DOHH2 (cell line): ENCODE measurements around the gene KCNJ6.

Experiments used
- H3F3A ChIP-seq: fragments of 200-600 bp; sonication (generic), shearing (Covaris generic); 2 replicates; pipeline ENCODE4 v1.6.0; 2016; ENCODE audit warnings: antibody characterized with exemption, mild to moderate bottlenecking; ENCODE audit not compliant: control insufficient read depth, insufficient read depth
- H3K27ac ChIP-seq: fragments of 200-600 bp; sonication (generic); 2 replicates; pipeline ENCODE4 v1.5.1; 2014; ENCODE audit warnings: low read depth, mild to moderate bottlenecking, low read length, moderate library complexity
- H3K27me3 ChIP-seq: fragments of 200-600 bp; sonication (generic); 2 replicates; pipeline ENCODE4 v1.6.1; 2014; ENCODE audit warnings: mild to moderate bottlenecking, low read length, mixed read lengths; ENCODE audit not compliant: control insufficient read depth
- H3K36me3 ChIP-seq: fragments of 200-600 bp; sonication (generic); 2 replicates; pipeline ENCODE4 v1.6.1; 2014; ENCODE audit warnings: mild to moderate bottlenecking, low read length, moderate library complexity, mixed read lengths; ENCODE audit not compliant: control insufficient read depth
- H3K4me1 ChIP-seq: fragments of 200-600 bp; sonication (generic); 2 replicates; pipeline ENCODE4 v1.6.1; 2014; ENCODE audit warnings: mild to moderate bottlenecking, low read length, mixed read lengths; ENCODE audit not compliant: control insufficient read depth
- H3K4me2 ChIP-seq: fragments of 200-600 bp; sonication (generic); 2 replicates; pipeline ENCODE4 v1.6.0; 2014; ENCODE audit warnings: mild to moderate bottlenecking, low read length, moderate library complexity
- H3K4me3 ChIP-seq: fragments of 200-600 bp; sonication (generic); 2 replicates; pipeline ENCODE4 v1.5.1; 2014; ENCODE audit warnings: mild to moderate bottlenecking, low read length, mixed read lengths
- H3K79me2 ChIP-seq: fragments of 200-600 bp; sonication (generic); 2 replicates; pipeline ENCODE4 v1.6.1; 2014; ENCODE audit warnings: mild to moderate bottlenecking, low read length, mixed read lengths; ENCODE audit not compliant: control insufficient read depth
- H3K9me2 ChIP-seq: fragments of 200-600 bp; sonication (generic); replicated peaks from 2 replicates; pipeline ENCODE4 v1.6.1; 2014; ENCODE audit warnings: mild to moderate bottlenecking, low read length, mixed read lengths; ENCODE audit not compliant: control insufficient read depth
- H3K9me3 ChIP-seq: fragments of 200-600 bp; sonication (generic); 2 replicates; pipeline ENCODE4 v1.6.1; 2014; ENCODE audit warnings: antibody characterized with exemption, low read length, mixed read lengths; ENCODE audit not compliant: control insufficient read depth, insufficient read depth
- H4K20me1 ChIP-seq: fragments of 200-600 bp; sonication (generic); 2 replicates; pipeline ENCODE4 v1.6.0; 2014; ENCODE audit warnings: low read depth, mild to moderate bottlenecking, antibody characterized with exemption, low read length, moderate library complexity; ENCODE audit not compliant: control insufficient read depth, insufficient read depth
- EZH2phosphoT487 ChIP-seq: fragments of 200-600 bp; sonication (generic); IDR thresholded peaks from 2 replicates; pipeline ENCODE4 v1.6.1; 2017; ENCODE audit warnings: borderline replicate concordance, mild to moderate bottlenecking, antibody characterized with exemption, low read length, moderate library complexity, mixed read lengths
- TF ChIP-seq, protein P1 (sequence below): fragments of 200-600 bp; sonication (generic); IDR thresholded peaks from one replicate; pipeline ENCODE4 v1.5.1; 2014; ENCODE audit warnings: antibody characterized with exemption, mild to moderate bottlenecking, low read depth, low read length; ENCODE audit not compliant: poor library complexity, severe bottlenecking

Gene KCNJ6

GRCh38 chr21:37765221-37765900, 150.9 kb downstream of the KCNJ6 start:
- Histone ChIP-seq H3K9me3 (no peaks in the 10 kb centered on the region), H4K20me1 (no peaks in the 10 kb centered on the region), H3K9me2 (no peaks in the 10 kb centered on the region), H3K4me1 (no peaks in the 10 kb centered on the region), H3F3A (no peaks in the 10 kb centered on the region), H3K27me3 (no peaks in the 10 kb centered on the region), H3K36me3 (no peaks in the 10 kb centered on the region), H3K4me2 (no peak overlapping the region), H3K4me3 (no peak overlapping the region), H3K79me2 (no peaks in the 10 kb centered on the region), H3K27ac (no peak overlapping the region)
- TF ChIP-seq, protein P1, sequence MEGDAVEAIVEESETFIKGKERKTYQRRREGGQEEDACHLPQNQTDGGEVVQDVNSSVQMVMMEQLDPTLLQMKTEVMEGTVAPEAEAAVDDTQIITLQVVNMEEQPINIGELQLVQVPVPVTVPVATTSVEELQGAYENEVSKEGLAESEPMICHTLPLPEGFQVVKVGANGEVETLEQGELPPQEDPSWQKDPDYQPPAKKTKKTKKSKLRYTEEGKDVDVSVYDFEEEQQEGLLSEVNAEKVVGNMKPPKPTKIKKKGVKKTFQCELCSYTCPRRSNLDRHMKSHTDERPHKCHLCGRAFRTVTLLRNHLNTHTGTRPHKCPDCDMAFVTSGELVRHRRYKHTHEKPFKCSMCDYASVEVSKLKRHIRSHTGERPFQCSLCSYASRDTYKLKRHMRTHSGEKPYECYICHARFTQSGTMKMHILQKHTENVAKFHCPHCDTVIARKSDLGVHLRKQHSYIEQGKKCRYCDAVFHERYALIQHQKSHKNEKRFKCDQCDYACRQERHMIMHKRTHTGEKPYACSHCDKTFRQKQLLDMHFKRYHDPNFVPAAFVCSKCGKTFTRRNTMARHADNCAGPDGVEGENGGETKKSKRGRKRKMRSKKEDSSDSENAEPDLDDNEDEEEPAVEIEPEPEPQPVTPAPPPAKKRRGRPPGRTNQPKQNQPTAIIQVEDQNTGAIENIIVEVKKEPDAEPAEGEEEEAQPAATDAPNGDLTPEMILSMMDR = no peak
- TF ChIP-seq EZH2phosphoT487 = no peak

DNA sequence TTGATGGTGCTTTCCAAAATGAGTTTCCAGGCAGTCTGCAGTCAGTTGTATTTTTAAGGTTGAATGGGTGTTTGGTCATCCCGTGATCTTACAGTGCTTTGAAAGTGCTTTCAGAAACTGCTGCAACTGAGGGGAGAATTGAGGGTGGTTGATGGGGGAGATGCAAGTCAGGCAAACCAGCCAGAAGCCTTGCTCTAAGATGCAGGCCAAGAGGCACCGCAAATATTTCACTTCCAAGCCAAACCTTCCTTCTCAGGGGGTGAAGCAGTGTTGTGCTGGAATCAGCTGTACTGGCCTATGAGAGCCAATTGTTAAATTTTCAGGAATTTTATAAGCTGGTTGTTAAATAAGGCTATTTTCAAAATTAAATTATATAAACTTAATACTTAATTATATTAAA, 151.6 kb downstream of the KCNJ6 start:
- H3K79me2 ChIP-seq = no peaks in the 10 kb centered on the region
- TF ChIP-seq, protein P1 = no peak
- no peak for TF ChIP-seq EZH2phosphoT487
- H3K9me3 ChIP-seq = no peaks in the 10 kb centered on the region
- no peak overlapping the region for H3K4me2 ChIP-seq
- no peaks in the 10 kb centered on the region for H3K27me3 ChIP-seq
- H3K36me3 ChIP-seq = no peaks in the 10 kb centered on the region
- H3K9me2 ChIP-seq = no peaks in the 10 kb centered on the region
- H3K4me3 ChIP-seq = no peak overlapping the region
- H3F3A ChIP-seq = no peaks in the 10 kb centered on the region
- no peaks in the 10 kb centered on the region for H4K20me1 ChIP-seq
- no peak overlapping the region for H3K27ac ChIP-seq
- no peaks in the 10 kb centered on the region for H3K4me1 ChIP-seq

GRCh38 chr21:37763298-37763697, 153.0 kb downstream of the KCNJ6 start:
- Histone ChIP-seq H3K4me3 (no peak overlapping the region), H3K4me1 (no peaks in the 10 kb centered on the region), H3K9me2 (no peaks in the 10 kb centered on the region), H3K27ac (no peak overlapping the region), H3K79me2 (no peaks in the 10 kb centered on the region), H3K9me3 (no peaks in the 10 kb centered on the region), H4K20me1 (no peaks in the 10 kb centered on the region), H3K27me3 (no peaks in the 10 kb centered on the region), H3F3A (no peaks in the 10 kb centered on the region), H3K36me3 (no peaks in the 10 kb centered on the region), H3K4me2 (no peak overlapping the region)
- TF ChIP-seq EZH2phosphoT487 = no peak
- TF ChIP-seq, protein P1 = no peak
